ENCODE results near the gene SHPK. TPM values are rescaled to one million over a fixed set of nuclear protein-coding genes. Genes with fewer than 3 reads are reported as not detected.
A peak's percentile ranks its signal among the peaks of the same experiment; 100 is the strongest.

Gene SHPK
- total and polyA plus RNA-seq, 9 of the 15 experiments (the other 6 are each of a cell fraction or from before 2014, with no cell fraction given), result 2.5 to 16.3 (median 11.8) TPM

- TF ChIP-seq ZHX1 (conservative IDR thresholded peaks at IDR 0.05; ENCODE audit: low read length) (no peak), UBTF (IDR thresholded peaks at IDR 0.05; ENCODE audit: borderline replicate concordance in 1 of 2, low read depth in 2 of 2, low read length in 2 of 2) (peak; percentile 52 to 72; a peak in 3 of 4 replicates), NCOR1 (IDR thresholded peaks at IDR 0.05) (peak; percentile 27; the same call in 1 of the 2 replicates), TFE3 (CRISPR knock-in tag; IDR thresholded peaks at IDR 0.05) (no peak), STAT5B (CRISPR knock-in tag; IDR thresholded peaks at IDR 0.05) (no peak), ZNF780A (CRISPR knock-in tag; IDR thresholded peaks at IDR 0.05) (no peak), HDAC2 (IDR thresholded peaks at IDR 0.05) (0 out of 2 replicates have a peak, but pooled peaks have one; percentile 28), HDAC6 (IDR thresholded peaks at IDR 0.05; ENCODE audit: low read depth, low read length) (no peak), STAT5A (IDR thresholded peaks at IDR 0.05; ENCODE audit: borderline replicate concordance, low read length) (no peak), CTCFL (IDR thresholded peaks at IDR 0.05; ENCODE audit: borderline replicate concordance, insufficient read depth, low read depth, low read length, poor library complexity, severe bottlenecking) (peak; percentile 1), CREM (IDR thresholded peaks at IDR 0.05; ENCODE audit: low read depth) (0 out of 2 replicates have a peak, but pooled peaks have one; percentile 44), ZNF280B (CRISPR knock-in tag; IDR thresholded peaks at IDR 0.05) (no peak), NFIC (IDR thresholded peaks at IDR 0.05) (peak; percentile 85)
Measured at GRCh38 chr17:3667366-3668278, 31.6 kb upstream of the SHPK start (continued).

Data from K562 (cell line).